ENCODE results near the gene PPP2R2C. TPM values are rescaled to one million over a fixed set of nuclear protein-coding genes. Genes with fewer than 3 reads are reported as not detected.

PPP2R2C gene
- total and polyA plus RNA-seq, 9 of the 15 experiments (the other 6 are each of a cell fraction or from before 2014, with no cell fraction given), result 0.04 to 0.06 TPM; not detected in 7

DNA sequence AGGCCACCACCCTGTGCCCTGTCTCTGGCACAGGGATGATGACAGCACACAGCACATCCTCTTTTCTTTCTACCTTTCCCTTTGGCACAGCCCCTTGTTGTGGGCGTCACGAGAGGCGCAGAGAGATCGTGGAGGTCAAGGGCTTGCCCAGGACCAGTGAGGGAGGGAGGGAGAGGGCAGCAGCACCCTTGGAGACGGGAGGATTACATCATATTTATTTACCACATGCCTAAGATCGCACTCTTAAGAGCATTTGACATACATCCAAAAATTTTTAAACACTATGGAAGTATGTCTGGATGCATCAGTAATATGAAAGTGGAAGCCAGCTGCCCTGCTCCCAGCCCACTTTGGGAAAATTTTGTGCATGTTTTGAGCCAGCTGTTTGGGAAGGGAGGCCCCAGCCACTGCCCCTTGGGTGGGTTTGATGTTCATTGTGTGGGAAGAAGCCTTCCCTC, 190.1 kb downstream of the PPP2R2C start:
- no peak overlapping the region for H3K4me2 ChIP-seq (ENCODE audit: insufficient read depth, low read length)
- no peak for ATAC-seq

More for the DNA sequence above, 190.1 kb downstream of the PPP2R2C start:
- peaks cover 4% of the 10 kb centered on the region; the same call in 1 of the 2 replicates for H4K20me1 ChIP-seq (replicated peaks; ENCODE audit: control insufficient read depth, insufficient read depth, low read length)
- in situ Hi-C loops (cut with MboI), result no loop called here
- no peak overlapping the region for H3K9ac ChIP-seq (ENCODE audit: insufficient read depth in 1 of 2, low read depth in 2 of 2, low read length in 2 of 2)
- no peaks in the 10 kb centered on the region for H3K79me2 ChIP-seq (ENCODE audit: control insufficient read depth, insufficient read depth, low read length)
- H3K4me3 ChIP-seq, result no peak overlapping the region
- no peak overlapping the region for H2AFZ ChIP-seq (ENCODE audit: low read depth, low read length)
- no peaks in the 10 kb centered on the region for H3K9me1 ChIP-seq (ENCODE audit: control insufficient read depth, insufficient read depth, low read length)
- intact Hi-C loops (cut with micrococcal nuclease), result no loop called here
- H3K9me3 ChIP-seq (replicated peaks; ENCODE audit: control insufficient read depth, insufficient read depth, low read depth, low read length), result no peaks in the 10 kb centered on the region
- DNase-seq (ENCODE audit: extremely low read depth in 1 of 4, low spot score in 3 of 4) (no peak), FAIRE-seq (no peak)
- WGBS (ENCODE audit: insufficient coverage, low coverage, missing lambda C conversion rate), result 0% methylated on average over 3 of the region's 6 CpGs
- TF ChIP-seq NCOR1 (IDR thresholded peaks at IDR 0.05) (no peak), ZNF589 (CRISPR knock-in tag; IDR thresholded peaks at IDR 0.05; ENCODE audit: low read depth) (no peak), HSF4 (CRISPR knock-in tag; IDR thresholded peaks at IDR 0.05; ENCODE audit: borderline replicate concordance) (no peak), ZNF655 (CRISPR knock-in tag; IDR thresholded peaks at IDR 0.05) (no peak), PHF21A (IDR thresholded peaks at IDR 0.05; ENCODE audit: borderline replicate concordance, low read depth) (no peak), ZFP1 (CRISPR knock-in tag; IDR thresholded peaks at IDR 0.05) (no peak), NFIX (CRISPR knock-in tag; IDR thresholded peaks at IDR 0.05; ENCODE audit: low read depth) (no peak), ZFP36 (IDR thresholded peaks at IDR 0.05; ENCODE audit: low read depth, low read length, partially characterized antibody) (no peak), HNRNPK (IDR thresholded peaks at IDR 0.05; ENCODE audit: low read depth, low read length, poor library complexity, severe bottlenecking) (no peak), ZBTB17 (CRISPR knock-in tag; IDR thresholded peaks at IDR 0.05) (no peak)
- TF ChIP-seq, protein P1, sequence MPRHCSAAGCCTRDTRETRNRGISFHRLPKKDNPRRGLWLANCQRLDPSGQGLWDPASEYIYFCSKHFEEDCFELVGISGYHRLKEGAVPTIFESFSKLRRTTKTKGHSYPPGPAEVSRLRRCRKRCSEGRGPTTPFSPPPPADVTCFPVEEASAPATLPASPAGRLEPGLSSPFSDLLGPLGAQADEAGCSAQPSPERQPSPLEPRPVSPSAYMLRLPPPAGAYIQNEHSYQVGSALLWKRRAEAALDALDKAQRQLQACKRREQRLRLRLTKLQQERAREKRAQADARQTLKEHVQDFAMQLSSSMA (CRISPR knock-in tag; IDR thresholded peaks at IDR 0.05), result no peak
- TF ChIP-seq, protein P2, sequence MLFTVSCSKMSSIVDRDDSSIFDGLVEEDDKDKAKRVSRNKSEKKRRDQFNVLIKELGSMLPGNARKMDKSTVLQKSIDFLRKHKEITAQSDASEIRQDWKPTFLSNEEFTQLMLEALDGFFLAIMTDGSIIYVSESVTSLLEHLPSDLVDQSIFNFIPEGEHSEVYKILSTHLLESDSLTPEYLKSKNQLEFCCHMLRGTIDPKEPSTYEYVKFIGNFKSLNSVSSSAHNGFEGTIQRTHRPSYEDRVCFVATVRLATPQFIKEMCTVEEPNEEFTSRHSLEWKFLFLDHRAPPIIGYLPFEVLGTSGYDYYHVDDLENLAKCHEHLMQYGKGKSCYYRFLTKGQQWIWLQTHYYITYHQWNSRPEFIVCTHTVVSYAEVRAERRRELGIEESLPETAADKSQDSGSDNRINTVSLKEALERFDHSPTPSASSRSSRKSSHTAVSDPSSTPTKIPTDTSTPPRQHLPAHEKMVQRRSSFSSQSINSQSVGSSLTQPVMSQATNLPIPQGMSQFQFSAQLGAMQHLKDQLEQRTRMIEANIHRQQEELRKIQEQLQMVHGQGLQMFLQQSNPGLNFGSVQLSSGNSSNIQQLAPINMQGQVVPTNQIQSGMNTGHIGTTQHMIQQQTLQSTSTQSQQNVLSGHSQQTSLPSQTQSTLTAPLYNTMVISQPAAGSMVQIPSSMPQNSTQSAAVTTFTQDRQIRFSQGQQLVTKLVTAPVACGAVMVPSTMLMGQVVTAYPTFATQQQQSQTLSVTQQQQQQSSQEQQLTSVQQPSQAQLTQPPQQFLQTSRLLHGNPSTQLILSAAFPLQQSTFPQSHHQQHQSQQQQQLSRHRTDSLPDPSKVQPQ (CRISPR knock-in tag; IDR thresholded peaks at IDR 0.05; ENCODE audit: borderline replicate concordance), result no peak
- TF ChIP-seq, protein P3, sequence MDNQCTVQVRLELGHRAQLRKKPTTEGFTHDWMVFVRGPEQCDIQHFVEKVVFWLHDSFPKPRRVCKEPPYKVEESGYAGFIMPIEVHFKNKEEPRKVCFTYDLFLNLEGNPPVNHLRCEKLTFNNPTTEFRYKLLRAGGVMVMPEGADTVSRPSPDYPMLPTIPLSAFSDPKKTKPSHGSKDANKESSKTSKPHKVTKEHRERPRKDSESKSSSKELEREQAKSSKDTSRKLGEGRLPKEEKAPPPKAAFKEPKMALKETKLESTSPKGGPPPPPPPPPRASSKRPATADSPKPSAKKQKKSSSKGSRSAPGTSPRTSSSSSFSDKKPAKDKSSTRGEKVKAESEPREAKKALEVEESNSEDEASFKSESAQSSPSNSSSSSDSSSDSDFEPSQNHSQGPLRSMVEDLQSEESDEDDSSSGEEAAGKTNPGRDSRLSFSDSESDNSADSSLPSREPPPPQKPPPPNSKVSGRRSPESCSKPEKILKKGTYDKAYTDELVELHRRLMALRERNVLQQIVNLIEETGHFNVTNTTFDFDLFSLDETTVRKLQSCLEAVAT (IDR thresholded peaks at IDR 0.05), result no peak
- H3K27me3 ChIP-seq (ENCODE audit: control insufficient read depth in 2 of 2, insufficient read depth in 2 of 2, low read length in 2 of 2), result peaks cover 0 to 44% of the 10 kb centered on the region in 2 experiments; a peak in 3 of 5 replicates
- H3K4me1 ChIP-seq (replicated peaks in 1 of 2; ENCODE audit: control insufficient read depth in 2 of 2, insufficient read depth in 2 of 2, low read length in 2 of 2), result peaks cover 0 to 5% of the 10 kb centered on the region in 2 experiments; a peak in 2 of 5 replicates
- no peak overlapping the region for H3K27ac ChIP-seq (ENCODE audit: extremely low read depth, low read depth, low read length)
- POLR2A ChIA-PET, result no interaction called here
- CTCF ChIA-PET (ENCODE audit: low intra/inter-chr PET ratio), result no interaction called here
- no TSS peak for BruUV-seq (replicated peaks)
- H3K36me3 ChIP-seq (ENCODE audit: control insufficient read depth, insufficient read depth, low read length), result no peaks in the 10 kb centered on the region
